ENCODE data around the gene CDH26. TPM values are rescaled to one million over a fixed set of nuclear protein-coding genes. Genes with fewer than 3 reads are reported as not detected.
A peak's percentile ranks its signal among the peaks of the same experiment; 100 is the strongest.

The CDH26 gene
- total RNA-seq, 1 donor from 2014 or later, result 0.15 TPM

DNA sequence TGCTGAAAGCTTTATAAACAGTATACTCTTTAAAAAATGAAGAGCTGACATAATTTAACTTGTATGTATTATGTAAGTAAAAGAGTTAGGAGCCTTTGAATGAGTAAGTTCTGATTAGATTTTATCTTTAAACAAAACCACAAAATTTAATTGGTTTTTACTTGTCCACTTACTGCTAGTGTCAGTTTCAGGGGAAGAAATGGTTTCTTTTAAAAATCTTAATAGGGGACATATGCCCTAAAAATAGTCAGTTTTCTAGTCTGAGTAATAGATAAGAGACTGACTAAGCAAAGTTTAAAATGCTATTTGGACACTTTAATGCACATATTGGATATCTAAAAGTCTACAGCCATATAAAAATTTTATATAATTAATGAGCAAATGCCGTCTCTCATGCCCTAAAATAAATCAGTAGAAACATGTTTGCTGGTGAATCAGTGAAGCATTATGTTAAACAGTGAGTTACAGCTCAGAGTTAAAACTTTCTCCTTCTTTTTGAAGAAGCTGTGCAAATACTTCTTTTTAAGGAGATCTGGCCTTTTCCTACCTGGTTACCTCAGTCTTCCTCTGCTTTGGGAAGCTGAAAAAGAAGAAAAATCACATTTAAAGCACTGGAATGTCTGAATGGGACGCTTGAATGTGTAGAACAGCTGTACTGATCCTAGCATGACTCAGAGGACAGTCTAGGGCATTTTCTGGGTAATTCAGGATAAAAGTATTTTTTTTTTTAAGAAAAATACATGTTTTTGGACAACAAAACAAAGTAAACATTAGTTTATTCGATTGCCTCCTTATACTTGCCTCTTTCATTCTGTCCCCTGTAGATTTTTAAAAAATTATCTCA lies 55.3 kb downstream of the CDH26 start:
- DNase-seq (ENCODE audit: low read depth), result peak; percentile 2

DNA sequence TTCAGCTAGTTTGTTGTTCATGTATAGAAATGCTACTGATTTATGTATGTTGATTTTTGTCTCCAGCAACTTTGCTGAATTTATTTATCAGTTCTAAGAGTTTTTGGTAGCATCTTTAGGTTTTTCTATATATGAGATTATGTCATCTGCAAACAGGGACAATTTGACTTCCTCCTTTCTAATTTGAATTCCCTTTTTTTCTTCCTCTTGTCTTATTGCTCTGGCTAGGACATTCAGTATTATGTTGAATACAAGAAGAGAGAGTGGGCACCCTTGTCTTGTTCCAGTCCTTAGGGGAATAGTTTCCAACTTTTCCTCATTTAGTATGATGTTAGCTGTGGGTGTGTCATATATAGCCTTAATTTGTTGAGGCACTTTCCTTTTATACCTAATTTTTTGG lies 58.2 kb downstream of the CDH26 start:
- no peak for DNase-seq (ENCODE audit: low read depth)

DNA sequence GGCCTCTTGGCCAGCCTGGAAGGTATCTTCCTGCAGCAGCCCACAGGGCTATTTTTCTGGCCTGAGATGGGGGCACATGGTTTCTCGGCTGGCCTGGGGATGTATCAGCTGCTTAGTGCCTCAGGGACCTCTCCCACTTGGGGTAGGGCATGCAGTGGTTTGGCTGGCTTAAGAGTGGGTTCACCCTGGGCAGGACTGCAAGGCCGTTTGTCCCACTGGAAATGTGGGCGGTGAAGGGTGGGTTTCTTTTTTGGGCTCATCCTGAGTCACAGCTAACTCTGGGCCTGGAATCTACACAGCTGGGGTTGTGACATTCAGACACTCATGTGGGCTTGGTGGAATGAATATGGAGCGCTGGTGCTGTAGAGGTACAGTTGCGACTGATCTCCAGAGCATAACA lies 62.0 kb downstream of the CDH26 start:
- DNase-seq (ENCODE audit: low read depth), result no peak

DNA sequence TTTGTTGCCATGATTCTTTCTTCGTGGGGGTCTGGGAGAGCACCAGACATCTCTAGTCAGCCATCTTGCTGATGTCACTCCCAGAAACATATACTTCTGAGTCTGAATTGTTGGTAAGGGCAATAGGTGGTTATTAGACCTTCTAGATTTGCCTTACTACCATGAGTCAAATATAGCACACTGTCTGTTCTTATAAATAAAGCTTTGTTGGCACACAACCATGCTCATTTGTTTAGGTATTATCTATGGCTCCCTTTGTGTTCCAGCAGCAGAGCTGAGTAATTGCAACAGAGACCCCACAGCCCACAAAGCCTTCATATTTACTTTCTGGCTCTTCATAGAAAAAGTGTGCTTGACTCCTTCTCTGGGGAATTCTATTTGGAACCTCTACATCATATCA lies 62.9 kb downstream of the CDH26 start:
- DNase-seq (ENCODE audit: low read depth), result no peak

DNA sequence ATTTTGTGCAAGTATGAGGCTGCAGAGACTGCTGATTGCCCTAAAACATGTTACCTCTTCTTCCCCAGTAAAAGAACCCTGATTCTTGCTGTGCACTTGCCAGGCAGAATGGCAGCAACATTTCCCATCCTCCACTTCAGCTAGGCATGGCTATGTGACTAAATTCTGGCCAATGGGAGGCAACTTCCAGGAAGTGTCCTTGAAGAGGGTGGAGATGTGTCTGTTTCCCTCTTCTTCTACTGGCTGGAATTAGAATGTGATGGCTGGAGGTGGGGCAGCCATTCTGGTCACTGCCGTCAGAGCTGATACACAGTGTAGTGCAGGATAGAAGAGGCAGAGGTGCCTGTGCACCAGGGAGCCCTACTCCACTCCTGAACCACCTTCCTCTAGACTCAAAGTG lies 64.6 kb downstream of the CDH26 start:
- no peak for DNase-seq (ENCODE audit: low read depth)

DNA sequence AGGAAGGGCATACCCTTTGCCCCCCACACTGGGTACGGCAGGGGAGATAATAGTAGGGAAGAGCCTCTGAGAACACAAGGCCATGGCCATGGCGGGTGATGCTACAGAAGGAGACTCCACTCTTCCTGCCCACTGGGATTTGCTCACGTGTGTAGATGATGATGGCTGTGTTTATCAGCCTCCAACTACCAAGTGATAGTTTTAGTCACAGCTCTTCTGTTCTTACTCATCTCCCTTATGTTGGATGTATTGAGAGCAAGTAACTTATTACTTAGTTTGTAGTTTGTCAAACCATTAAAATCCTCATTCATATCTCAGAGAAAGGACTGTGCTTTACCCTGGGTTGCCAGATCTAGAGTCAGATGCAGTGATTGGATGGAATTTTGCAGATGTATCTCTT lies 66.0 kb downstream of the CDH26 start:
- DNase-seq (ENCODE audit: low read depth), result no peak

DNA sequence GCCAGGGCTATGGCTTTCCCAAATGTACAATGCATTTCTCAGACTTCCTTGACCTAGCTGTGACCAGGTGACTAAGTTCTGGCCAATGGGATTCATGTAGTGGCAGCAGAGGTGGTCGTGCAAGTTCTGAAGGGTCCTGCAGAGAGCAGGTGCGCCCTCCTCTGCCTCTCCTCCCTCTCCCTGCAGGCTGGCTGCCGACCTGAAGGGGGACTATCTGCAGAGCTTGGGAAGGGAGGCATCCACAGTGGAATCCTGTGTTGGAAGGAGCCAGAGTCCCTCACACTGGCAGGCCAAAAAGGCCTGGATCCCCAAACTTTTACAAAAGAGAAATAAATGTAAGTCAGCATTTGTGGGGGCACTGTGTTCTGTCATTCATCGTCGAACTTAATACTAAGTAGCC lies 66.6 kb downstream of the CDH26 start:
- no peak for DNase-seq (ENCODE audit: low read depth)

DNA sequence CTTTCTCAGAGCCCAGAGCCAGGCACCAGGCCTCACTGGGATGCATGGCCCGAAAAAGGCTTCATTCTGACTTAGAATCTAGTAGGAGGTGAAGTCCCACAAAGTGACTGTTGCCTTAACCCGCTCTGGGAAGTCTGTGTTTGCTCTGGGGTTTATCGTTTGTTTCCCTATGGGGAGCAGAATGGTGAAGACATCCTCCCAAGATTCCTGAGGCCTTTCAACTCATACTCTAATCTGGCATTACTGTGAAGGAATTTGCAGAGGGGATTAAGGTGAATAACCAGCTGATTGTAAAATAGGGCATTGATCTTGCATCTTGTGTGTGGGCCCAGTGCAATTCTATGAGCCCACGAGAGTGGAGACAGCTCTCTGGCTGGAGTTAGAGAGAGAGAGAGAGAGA lies 67.8 kb downstream of the CDH26 start:
- DNase-seq (ENCODE audit: low read depth), result no peak

DNA sequence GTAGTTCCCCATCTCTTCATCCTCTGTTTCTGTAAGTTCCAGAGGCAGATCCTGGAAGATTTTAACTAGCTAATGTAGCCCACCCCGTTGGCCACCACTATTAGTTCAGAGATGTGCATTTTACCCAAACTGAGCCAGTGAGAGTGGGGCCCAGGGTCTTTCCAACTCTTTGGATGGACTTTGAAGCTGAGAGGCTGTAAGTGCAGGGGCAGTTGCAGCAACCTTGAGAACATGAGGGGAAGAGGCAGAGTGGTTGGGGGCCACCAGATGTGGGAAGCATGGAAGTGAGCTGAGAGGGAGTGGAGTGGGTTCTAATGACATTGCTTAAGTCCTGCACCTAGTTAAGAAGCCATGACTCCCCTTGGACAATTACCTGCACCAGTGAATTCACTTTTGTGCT lies 72.2 kb downstream of the CDH26 start:
- no peak for DNase-seq (ENCODE audit: low read depth)

DNA sequence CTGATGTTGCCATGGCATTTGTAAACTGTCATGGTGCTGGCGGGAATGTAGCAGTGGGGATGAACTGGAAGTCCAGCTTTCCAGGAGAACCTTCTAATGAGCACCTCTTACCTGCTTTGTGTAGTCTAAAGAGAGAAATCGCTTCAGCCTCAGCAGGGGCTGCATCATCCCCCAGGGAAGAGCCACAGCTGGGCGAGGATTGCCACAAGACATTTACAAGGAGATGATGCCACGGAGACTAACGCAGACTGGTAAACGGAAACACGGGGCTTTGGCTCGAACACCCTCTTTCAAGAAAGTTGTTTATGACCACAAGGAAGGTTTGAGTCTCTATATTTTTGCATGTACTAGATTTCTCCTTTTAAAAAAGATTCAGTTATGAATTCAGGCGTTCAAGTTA lies 72.9 kb downstream of the CDH26 start:
- no peak for DNase-seq (ENCODE audit: low read depth)

DNA sequence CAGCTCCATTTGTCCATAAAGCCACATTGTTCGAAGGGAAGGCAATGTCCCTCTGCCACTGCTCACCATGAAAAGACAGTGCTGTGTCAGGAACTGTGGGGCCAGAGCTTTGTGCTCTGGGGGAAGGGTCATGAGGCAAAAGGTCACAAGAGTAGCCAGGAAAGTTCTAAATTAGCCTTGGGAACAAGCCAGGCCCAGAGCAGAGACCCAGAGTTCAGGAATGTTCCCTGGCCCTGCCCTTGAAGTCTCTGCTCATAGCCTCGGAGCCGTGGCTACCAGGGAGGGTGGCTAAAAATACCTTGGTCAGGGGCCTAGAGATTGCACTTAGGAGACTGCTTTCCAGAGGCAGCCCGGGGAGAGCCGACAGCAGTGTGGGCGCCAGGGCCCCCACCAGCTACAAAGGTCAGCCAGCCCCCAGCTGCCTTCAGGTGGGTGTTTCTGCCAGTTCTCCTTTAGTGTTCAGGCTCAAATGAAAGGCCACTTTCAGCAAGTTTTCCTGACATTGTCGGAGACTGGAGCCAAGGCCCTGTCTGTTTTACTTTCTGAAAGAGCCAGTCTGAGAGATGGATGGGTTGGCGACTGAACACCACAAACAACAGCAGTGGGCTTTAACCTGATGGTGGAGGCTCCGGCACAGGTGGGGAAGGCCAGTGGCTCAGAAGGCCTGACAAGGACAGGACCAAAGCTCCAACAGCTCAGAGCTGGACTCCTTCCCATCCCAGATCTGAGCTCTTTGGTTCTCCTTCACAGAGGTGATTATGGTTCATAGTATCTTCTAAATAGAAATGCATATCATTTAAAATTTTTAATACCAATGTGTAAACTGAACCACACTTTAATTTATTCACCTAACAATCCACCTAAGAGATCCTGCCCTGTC lies 76.2 kb downstream of the CDH26 start:
- DNase-seq (ENCODE audit: low read depth), result peak; percentile 36

DNA sequence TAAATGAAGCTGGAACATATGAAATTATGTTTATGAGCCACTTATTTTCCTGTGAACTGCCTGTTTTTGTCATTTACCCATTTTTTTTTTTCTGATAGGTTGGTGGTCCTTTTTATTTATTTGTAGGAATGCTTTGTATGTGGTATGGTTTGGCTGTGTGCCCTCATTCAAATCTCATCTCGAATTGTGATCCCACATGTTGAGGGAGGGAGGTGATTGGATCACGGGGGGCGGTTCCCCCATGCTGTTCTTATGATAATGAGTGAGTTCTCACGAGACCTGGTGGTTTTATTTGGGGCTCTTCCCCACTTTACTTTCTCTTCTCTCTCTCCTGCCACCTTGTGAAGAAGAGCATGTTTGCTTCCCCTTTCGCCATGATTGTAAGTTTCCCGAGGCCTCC lies 77.3 kb downstream of the CDH26 start:
- DNase-seq (ENCODE audit: low read depth), result no peak

DNA sequence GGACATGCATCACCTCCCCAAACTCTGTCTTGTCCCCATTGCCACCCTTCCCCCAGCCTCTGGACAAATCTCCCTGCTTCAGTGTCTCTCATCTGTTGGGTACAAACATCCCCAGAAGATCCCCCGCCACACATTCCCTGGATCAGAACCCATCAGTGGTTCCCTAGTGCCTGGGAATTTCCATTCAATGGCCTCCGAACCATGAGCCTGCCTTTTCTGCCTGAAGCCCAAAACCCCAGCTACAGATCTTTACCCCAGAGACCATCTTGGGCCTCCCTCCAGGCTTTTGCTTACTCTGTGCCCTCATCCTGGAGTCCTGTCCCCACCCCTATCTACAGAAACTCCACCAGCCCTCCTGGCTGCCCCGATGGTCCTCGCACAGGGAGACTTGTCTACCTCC lies 78.1 kb downstream of the CDH26 start:
- DNase-seq (ENCODE audit: low read depth), result no peak

DNA sequence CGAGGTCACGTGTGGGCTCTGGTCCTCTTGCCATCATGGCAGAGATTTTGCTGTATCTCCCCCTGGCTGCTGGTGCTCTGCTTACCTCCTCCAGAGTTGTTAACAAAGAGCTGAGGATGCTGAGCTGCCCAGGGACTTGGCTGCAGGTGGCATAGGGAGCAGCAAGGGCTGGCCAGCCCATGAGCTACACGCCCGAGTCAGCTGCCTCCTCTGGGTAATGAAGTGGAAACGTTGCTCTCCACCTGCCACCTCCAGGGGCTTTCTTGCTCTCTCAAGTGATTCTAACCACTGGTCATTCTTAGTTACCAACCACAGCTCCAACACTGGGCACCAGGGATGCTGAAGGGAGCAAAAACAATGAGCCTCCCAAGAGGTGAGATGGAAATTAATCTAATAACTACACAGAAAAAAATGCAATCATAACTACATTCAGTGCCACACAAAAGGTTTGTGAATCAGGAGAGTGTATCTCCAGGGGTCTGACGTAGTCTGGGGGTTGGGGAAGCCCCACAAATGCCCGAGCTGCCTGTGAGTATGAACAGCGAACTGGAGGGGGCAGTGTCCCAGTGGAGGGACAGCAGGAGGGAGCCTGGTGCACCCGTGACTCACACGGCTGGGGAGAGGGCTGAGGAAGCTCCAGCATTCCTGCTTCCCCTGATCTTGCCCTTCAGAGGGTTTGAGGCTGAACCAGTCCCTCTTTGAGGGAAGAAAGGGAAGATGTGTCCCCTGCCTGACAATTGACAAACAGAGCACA lies 78.7 kb downstream of the CDH26 start:
- peak; percentile 57 for DNase-seq (ENCODE audit: low read depth)

DNA sequence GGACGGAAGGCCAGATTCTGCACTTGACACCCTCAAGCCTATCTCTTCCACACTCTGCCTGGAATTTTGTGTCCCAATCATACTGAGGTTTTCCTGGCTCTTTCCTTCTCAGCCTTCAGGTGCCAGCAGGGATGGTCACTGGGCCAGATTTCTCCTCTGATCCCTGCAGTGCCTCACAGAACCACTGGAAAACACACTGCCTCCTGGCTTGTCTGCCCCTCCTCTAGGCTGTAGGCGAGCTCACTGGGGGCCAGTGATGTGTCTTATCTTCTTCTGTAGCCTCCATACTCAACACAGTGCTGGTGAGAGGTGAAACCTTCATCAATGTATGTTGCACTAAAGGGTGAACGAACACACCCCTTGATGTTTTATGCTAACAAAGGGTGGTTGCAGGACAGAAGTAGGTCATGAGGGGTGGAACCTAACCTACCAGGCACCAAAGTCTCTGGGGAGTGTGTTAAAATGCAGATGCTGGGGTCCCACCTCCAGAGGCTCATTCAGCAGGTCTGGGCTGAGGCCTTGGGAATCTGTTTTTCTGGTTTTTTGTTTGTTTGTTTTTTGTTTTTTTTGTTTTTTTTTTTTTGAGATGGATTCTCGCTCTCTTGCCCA lies 80.3 kb downstream of the CDH26 start:
- DNase-seq (ENCODE audit: low read depth), result no peak

DNA sequence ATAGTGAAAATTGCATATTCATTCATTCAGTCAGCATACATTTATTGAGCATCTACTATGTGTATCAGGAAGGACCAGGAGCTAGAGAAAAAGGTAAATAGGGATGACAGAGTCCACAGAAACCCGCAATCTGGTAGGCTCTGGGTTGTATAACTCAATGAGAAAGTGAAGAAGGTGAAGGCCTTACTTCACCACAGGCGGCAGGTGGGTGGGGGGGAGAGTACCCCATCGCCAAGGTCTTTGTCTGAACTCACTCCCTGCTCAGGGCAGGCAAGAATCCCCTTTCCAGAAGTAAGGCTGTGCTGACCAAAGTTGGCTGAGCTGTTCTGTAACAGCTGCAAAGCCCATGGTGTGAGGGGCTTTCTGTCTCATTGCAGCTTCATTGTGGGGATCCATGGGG lies 81.3 kb downstream of the CDH26 start:
- no peak for DNase-seq (ENCODE audit: low read depth)

DNA sequence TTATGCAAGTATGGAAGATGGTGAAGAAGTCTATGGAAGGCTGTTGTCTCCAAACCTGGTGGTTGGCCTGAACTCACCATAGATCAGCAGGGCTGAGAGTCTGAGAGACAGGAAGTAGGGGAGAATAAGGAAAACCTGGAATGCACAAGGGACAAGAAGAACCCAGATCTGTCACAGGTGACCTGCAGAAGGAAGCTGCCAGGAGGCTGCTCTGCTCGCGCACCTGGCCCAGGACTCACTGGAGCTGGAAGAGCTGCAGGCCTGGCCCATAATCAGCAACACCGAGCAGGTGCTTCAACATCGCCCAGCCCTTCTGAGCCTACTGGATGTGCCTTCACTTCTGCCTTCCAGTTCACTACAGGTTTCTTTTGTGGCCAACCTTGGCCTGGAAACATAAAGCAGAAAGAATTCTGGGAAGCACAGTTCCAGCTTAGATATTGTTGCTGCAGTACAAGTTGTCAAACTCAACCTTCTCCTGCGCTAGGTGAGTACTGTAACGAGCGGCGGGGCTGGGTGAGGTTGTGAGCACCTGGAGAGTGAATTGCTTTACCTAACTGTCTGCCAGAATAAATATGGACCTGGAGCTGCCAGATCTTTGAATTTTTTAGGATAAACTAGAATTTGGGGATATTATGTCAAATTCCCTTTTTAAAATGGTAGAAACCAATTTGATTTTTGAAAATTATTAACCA lies 82.4 kb downstream of the CDH26 start:
- DNase-seq (ENCODE audit: low read depth), result no peak

DNA sequence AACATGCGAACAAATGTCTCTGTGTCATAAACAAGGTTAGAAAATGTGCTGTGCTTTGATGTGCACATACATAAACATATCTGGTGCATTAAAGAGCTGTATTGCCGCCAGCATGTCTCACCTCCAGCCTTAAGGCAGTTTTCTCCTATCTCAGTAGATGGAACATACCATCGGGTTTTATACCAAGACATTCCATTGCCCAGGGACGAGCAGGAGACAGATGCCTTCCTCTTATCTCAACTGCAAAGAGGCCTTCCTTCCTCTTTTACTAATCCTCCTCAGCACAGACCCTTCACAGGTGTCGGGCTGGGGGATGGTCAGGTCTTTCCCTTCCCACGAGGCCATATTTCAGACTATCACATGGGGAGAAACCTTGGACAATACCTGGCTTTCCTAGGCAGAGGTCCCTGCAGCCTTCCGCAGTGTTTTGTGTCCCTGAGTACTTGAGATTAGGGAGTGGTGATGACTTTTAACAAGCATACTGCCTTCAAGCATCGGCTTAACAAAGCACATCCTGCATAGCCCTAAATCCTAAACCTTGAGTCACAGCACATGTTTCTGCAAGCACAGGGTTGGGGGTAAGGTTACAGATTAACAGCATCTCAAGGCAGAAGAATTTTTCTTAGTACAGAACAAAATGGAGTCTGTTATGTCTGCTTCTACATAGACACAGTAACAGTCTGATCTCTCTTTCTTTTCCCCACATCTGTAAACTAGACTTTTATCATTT lies 83.4 kb downstream of the CDH26 start:
- peak; percentile 98 for DNase-seq (ENCODE audit: low read depth)

DNA sequence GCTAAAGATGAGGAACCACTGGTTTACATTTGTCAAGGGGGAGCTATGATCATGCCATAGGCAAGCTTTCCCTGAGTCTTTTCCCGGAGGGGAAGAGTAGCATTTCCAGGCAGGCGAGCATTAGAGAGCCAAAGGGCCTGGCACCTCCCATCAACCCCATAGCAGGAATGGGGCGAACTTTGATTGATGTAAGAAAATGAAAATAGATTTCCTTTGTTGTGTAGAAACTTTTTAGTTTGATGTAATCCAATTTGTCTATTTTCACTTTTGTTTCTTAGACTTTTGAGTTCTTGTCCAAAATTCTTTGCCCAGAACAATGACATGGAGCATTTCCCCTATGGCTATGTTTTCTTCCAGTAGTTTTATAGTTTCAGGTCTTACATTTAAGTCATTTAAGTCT lies 85.2 kb downstream of the CDH26 start:
- no peak for DNase-seq (ENCODE audit: low read depth)

DNA sequence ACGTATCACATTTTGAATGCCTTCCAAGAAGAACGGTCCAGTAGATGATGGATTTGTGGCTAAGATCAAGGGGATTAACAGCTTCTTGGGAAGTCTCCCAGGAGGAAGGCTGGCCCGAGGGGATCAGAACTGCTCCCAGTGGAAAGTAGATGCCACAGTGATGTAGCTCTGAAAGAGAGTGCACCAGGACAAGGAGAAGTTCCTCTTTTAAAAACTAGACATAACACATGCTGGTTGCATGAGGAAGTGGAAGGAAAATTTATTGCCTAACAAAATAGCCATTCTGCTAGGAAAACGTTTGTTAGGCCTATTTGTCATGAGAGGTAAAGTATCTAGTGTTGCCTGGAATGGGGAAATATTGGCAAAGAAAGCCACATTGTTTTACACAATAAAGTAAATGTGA lies 87.8 kb downstream of the CDH26 start:
- DNase-seq (ENCODE audit: low read depth), result peak; percentile 25

DNA sequence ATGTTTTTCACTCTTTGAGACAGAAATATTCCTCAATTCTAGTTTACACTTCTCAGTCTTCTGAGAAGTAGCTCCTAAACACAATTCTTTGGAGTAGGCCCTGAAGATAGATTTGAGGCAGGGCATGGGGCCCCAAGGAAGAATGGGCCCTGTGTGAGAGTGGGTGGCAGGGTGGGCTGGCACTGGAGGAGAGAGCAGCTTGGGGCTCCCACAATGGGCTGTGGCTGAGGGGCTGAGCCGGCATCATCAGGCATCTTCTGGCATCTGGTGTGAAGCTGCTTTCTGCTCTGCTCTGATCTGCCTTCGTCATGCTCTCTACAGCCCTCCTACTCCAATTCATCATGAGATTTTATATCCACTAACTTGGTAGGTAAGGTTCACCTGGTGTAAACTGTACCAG lies 88.2 kb downstream of the CDH26 start:
- DNase-seq (ENCODE audit: low read depth), result no peak
